OCI-LY3 (cell line): ENCODE data around the gene USP14.

Experiments
- CTCF ChIP-seq: fragments of 200-600, 300-600 bp; sonication (generic); IDR thresholded peaks from 2 replicates; pipeline ENCODE4 v1.5.1; 2014; ENCODE audit warnings: antibody characterized with exemption, low read length, low read depth
- EZH2phosphoT487 ChIP-seq: fragments of 200-600 bp; shearing (Covaris generic); IDR thresholded peaks from 2 replicates; pipeline ENCODE4 v1.6.1; 2018; ENCODE audit warnings: antibody characterized with exemption, mixed run types, low read depth

- no peak for TF ChIP-seq CTCF
- no peak for TF ChIP-seq EZH2phosphoT487
These were observed 53.2 kb downstream of the USP14 start for GRCh38 chr18:211582-211981.
